ENCODE data around the gene MORN1.

The MORN1 gene

DNA sequence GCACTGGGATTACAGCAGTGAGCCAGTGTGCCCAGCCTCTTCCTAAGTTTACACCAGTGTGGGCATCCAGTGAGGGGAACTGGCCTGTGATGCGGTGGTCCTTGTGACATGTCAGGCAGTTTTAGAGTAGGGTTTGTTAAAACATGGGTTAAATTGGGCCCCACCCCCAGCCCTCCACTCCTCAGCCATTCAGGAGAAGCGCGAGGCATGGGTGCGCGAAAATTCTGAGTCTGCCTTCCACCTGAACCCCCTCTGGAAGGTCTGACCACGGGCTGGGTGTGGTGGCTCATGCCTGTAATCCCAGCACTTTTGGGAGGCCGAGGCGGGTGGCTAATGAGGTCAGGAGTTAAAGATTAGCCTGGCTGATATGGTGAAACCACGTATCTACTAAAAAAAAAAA is 111.5 kb downstream of the MORN1 start:
- no peak for DNase-seq (ENCODE audit: low read depth in 1 of 2, low spot score in 1 of 2)
- H3K27ac ChIP-seq (replicated peaks) = no peak overlapping the region
- no peak for TF ChIP-seq POLR2AphosphoS5 (IDR thresholded peaks at IDR 0.05; ENCODE audit: low read depth)
- no peak for TF ChIP-seq GABPA (IDR thresholded peaks at IDR 0.05; ENCODE audit: low read depth)
- TF ChIP-seq, protein P1, sequence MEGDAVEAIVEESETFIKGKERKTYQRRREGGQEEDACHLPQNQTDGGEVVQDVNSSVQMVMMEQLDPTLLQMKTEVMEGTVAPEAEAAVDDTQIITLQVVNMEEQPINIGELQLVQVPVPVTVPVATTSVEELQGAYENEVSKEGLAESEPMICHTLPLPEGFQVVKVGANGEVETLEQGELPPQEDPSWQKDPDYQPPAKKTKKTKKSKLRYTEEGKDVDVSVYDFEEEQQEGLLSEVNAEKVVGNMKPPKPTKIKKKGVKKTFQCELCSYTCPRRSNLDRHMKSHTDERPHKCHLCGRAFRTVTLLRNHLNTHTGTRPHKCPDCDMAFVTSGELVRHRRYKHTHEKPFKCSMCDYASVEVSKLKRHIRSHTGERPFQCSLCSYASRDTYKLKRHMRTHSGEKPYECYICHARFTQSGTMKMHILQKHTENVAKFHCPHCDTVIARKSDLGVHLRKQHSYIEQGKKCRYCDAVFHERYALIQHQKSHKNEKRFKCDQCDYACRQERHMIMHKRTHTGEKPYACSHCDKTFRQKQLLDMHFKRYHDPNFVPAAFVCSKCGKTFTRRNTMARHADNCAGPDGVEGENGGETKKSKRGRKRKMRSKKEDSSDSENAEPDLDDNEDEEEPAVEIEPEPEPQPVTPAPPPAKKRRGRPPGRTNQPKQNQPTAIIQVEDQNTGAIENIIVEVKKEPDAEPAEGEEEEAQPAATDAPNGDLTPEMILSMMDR (IDR thresholded peaks at IDR 0.05; ENCODE audit: insufficient read depth, low read length) = no peak
- TF ChIP-seq SPI1 (IDR thresholded peaks at IDR 0.05; ENCODE audit: borderline replicate concordance, low read depth) = no peak
- TF ChIP-seq, protein P2, sequence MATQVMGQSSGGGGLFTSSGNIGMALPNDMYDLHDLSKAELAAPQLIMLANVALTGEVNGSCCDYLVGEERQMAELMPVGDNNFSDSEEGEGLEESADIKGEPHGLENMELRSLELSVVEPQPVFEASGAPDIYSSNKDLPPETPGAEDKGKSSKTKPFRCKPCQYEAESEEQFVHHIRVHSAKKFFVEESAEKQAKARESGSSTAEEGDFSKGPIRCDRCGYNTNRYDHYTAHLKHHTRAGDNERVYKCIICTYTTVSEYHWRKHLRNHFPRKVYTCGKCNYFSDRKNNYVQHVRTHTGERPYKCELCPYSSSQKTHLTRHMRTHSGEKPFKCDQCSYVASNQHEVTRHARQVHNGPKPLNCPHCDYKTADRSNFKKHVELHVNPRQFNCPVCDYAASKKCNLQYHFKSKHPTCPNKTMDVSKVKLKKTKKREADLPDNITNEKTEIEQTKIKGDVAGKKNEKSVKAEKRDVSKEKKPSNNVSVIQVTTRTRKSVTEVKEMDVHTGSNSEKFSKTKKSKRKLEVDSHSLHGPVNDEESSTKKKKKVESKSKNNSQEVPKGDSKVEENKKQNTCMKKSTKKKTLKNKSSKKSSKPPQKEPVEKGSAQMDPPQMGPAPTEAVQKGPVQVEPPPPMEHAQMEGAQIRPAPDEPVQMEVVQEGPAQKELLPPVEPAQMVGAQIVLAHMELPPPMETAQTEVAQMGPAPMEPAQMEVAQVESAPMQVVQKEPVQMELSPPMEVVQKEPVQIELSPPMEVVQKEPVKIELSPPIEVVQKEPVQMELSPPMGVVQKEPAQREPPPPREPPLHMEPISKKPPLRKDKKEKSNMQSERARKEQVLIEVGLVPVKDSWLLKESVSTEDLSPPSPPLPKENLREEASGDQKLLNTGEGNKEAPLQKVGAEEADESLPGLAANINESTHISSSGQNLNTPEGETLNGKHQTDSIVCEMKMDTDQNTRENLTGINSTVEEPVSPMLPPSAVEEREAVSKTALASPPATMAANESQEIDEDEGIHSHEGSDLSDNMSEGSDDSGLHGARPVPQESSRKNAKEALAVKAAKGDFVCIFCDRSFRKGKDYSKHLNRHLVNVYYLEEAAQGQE (IDR thresholded peaks at IDR 0.05; ENCODE audit: insufficient replicate concordance, low read depth) = no peak
- no peaks in the 10 kb centered on the region for H3K27me3 ChIP-seq (ENCODE audit: insufficient read depth, poor library complexity, severe bottlenecking)
- H3K4me3 ChIP-seq (replicated peaks; ENCODE audit: insufficient read depth, low read length) = no peak overlapping the region

DNA sequence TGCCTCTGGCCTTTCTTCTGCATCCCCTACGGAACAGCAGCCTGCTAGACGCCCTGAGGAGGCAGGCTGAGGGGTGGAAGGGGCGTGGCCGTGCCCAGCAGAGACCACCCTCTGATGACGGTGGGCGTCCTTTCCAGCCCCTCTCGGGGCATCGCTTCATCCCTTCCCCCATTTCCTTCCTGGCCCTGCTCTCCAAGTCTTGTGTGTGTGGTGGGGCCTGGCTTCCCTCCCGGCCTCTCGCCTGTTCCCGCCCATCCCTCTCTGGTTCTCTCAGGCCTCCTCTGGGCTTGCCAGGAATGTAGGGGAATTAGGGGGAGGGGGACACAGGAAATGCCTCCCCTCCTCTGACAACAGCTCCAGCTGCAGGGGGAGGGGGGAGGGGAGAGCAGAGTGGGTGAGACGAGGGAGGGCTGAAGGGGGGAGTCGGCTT is 112.1 kb downstream of the MORN1 start:
- no peak for TF ChIP-seq SPI1 (IDR thresholded peaks at IDR 0.05; ENCODE audit: borderline replicate concordance, low read depth)
- no peak for TF ChIP-seq POLR2AphosphoS5 (IDR thresholded peaks at IDR 0.05; ENCODE audit: low read depth)
- TF ChIP-seq GABPA (IDR thresholded peaks at IDR 0.05; ENCODE audit: low read depth) = no peak
- TF ChIP-seq, protein P2 (IDR thresholded peaks at IDR 0.05; ENCODE audit: insufficient replicate concordance, low read depth) = no peak
- TF ChIP-seq, protein P1 (IDR thresholded peaks at IDR 0.05; ENCODE audit: insufficient read depth, low read length) = no peak
- DNase-seq (ENCODE audit: low read depth in 1 of 2, low spot score in 1 of 2) = no peak
- Histone ChIP-seq H3K27ac (replicated peaks) (no peak overlapping the region), H3K4me3 (replicated peaks; ENCODE audit: insufficient read depth, low read length) (no peak overlapping the region), H3K27me3 (ENCODE audit: insufficient read depth, poor library complexity, severe bottlenecking) (no peaks in the 10 kb centered on the region)

DNA sequence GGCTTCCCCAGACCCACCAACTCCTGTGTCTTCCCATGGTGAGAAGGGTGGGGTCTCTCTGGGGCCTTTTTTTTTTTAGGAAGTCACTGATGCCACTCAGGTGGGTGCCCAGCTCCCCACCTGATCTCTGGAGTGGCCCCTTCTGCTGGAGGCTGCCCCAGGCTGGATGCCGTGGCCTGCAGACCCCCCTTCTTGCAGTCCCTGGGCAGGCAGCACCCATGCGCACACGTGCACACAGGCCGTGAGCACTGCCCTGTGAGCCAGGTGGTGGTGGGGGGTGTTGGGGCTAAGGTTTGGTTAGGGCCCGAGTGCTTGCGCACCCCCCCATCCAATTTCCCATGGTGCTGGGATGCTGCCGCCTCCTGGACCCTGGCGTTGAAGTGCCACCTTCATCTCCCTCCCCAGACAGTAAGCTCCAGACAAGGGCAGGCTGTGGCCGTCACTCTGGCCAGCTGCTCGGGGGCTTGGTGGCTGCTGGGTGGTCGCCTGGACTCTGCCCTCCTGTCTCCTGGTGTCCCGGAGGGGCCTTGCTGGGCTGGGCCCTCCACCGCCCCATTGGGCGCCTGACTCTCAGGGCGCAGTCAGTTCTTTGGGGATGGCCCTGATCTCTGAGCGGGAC is 112.7 kb downstream of the MORN1 start:
- no peaks in the 10 kb centered on the region for H3K27me3 ChIP-seq (ENCODE audit: insufficient read depth, poor library complexity, severe bottlenecking)
- no peak overlapping the region for H3K4me3 ChIP-seq (replicated peaks; ENCODE audit: insufficient read depth, low read length)
- TF ChIP-seq, protein P2 (IDR thresholded peaks at IDR 0.05; ENCODE audit: insufficient replicate concordance, low read depth) = no peak
- no peak for TF ChIP-seq GABPA (IDR thresholded peaks at IDR 0.05; ENCODE audit: low read depth)
- no peak for DNase-seq (ENCODE audit: low read depth in 1 of 2, low spot score in 1 of 2)
- H3K27ac ChIP-seq (replicated peaks) = no peak overlapping the region

Data from HL-60 (cell line).